NT2/D1 (cell line): ENCODE data around the gene CATSPER3.

Experiments used
- DNase-seq: peaks from one replicate; pipeline ENCODE4 v3.0.0-alpha.2; 2011; ENCODE audit warnings: low read depth, low spot score
- H3K27me3 ChIP-seq: 2 replicates; pipeline ENCODE4 v1.6.0; 2011; ENCODE audit warnings: mild to moderate bottlenecking; ENCODE audit not compliant: insufficient read length, insufficient read depth
- H3K36me3 ChIP-seq: 2 replicates; pipeline ENCODE4 v1.6.1; 2011; ENCODE audit warnings: mild to moderate bottlenecking, low read length, mixed read lengths; ENCODE audit not compliant: insufficient read depth, insufficient read length
- H3K4me1 ChIP-seq: 2 replicates; pipeline ENCODE4 v1.5.1; 2011; ENCODE audit not compliant: insufficient read depth, insufficient read length
- H3K4me3 ChIP-seq: 2 replicates; pipeline ENCODE4 v1.5.1; 2011; ENCODE audit warnings: low read depth; ENCODE audit not compliant: insufficient read length
- H3K9ac ChIP-seq: 2 replicates; pipeline ENCODE4 v1.6.0; 2011; ENCODE audit warnings: low read depth; ENCODE audit not compliant: insufficient read length
- H3K9me3 ChIP-seq: 2 replicates; pipeline ENCODE4 v1.5.1; 2011; ENCODE audit warnings: mild to moderate bottlenecking, low read length; ENCODE audit not compliant: insufficient read depth
- SUZ12 ChIP-seq: IDR thresholded peaks from 2 replicates; pipeline ENCODE4 v1.6.1; 2011; ENCODE audit not compliant: insufficient read length, insufficient read depth; ENCODE audit errors: extremely low read depth
- YY1 ChIP-seq: IDR thresholded peaks from 2 replicates; pipeline ENCODE4 v1.6.1; 2011; ENCODE audit not compliant: insufficient read length, insufficient read depth
- ZNF274 ChIP-seq: IDR thresholded peaks from 2 replicates; pipeline ENCODE4 v1.6.1; 2011; ENCODE audit warnings: mild to moderate bottlenecking, low read depth, low read length

CATSPER3 gene

DNA sequence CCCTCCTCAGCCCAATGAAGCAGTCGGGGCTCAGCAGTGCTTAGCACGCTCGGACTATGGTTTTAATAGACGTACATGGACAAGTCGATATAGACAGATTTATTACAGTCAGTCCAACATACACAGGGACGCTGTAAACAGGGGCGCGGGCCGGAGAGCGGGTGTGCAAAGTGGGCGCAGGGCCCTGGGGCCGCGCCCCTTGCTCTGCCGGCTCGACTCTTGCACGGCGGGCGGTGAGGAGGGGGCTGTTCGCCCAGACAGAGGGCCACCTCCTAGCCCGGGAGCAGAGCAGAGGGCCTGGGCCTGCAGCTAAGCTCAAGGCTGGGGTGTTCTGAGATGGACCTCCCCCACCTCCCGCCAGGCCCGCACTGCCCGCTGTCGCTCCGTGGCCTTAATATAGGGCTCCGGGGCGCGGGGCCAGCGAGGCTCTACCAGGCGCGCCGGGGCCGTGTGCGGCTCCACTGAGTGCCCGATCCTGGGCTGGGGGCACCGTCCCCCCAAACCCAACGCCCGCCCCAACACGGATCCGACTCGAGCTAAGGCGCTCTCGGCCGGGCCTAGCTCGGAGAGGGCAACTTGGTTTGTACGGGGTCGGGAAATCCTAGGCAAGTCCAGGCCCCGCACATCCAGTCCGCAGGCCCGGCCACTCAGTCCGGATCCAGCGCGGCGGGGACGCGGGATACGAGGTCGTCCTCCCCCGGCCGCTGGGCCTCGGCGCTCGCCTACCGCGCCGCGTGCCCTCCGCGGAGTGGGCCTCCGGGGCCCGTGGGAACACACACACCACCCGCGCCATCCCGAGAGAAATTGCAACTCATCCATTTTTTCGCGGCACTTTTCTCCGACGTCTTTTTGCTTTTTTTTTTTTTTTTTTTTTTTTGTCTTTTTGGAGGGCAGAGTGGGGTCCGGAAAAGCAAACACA, 60.2 kb downstream of the CATSPER3 start:
- Histone ChIP-seq H3K4me3 (no peak overlapping the region), H3K27me3 (peaks cover 71% of the 10 kb centered on the region), H3K36me3 (no peaks in the 10 kb centered on the region)

DNA sequence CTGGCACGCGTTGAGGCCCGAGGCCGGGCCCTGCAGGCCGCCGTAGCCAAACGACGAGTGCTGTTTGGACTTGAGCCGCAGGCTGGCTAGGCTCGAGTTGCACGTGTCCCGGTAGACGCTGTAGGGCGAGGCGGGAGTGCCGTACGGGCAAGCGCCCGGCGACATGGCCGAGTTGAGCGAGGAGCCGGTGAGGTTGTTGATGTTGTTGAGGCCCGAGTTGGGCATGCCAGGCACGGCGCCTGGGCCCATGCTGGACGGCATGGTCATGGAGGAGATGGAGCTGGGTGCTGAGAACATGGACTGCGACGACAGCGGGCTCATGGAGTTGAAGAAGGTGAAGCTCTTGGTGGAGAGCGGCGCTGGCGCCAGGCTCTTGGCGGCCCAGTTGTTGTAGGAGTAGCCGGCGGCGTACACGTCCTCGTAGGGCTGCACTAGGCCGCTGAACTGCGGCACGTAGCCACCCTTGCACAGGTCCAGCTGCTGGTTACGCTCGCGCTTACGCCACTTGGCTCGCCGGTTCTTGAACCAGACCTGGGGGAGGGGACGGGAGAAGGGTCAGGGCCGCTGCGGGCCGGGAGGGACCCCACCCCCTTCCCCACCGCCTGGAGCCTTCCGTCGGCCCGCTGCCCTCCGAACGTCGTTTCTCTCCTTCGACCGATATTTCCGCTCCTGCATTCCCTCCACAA, 61.2 kb downstream of the CATSPER3 start:
- Histone ChIP-seq H3K4me1 (peaks cover 4% of the 10 kb centered on the region), H3K9ac (no peak overlapping the region), H3K36me3 (no peaks in the 10 kb centered on the region), H3K27me3 (peaks cover 77% of the 10 kb centered on the region), H3K9me3 (no peaks in the 10 kb centered on the region), H3K4me3 (peak overlapping the region; percentile 18)
- DNase-seq: no peak
- TF ChIP-seq SUZ12 (peak; percentile 76), YY1 (no peak)

More for the DNA sequence above, 60.2 kb downstream of the CATSPER3 start:
- no peak for DNase-seq
- Histone ChIP-seq H3K9me3 (no peaks in the 10 kb centered on the region), H3K4me1 (peaks cover 4% of the 10 kb centered on the region), H3K9ac (no peak overlapping the region)
- peak; percentile 38 for TF ChIP-seq SUZ12
- TF ChIP-seq YY1: no peak

DNA sequence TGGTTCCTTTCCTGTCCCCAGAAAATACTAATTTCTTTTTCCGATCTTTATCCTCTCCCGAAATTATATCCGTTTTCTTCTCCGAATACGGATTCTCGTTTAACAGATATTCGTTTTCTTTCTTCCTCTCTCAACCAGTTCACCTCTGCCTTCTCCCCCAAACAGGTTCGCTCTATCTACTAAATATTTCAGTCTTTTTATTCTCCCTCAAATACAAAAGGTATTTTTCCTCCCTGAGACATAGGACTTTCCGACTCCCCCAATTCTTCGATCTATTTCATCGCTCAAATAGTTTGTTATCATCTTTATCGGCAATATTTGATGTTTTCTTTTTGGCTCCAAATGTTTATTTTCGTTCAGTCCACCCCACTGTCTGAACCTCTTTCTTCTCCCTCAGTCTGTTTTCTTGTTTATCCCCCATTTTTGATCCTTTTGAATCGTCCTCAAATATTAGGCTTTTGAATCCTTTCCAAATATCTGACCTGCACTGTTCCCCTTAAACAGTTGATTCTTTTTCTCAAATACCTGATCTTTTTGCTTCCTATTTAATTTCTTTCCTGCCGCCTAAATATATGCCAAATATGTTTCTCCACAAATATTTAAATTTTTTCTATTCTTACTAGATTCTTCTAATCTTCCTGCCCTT, 61.9 kb downstream of the CATSPER3 start:
- H3K9ac ChIP-seq: no peak overlapping the region
- no peak overlapping the region for H3K4me3 ChIP-seq
- H3K4me1 ChIP-seq: peaks cover 3% of the 10 kb centered on the region
- no peaks in the 10 kb centered on the region for H3K9me3 ChIP-seq
- TF ChIP-seq ZNF274: no peak
- no peak for TF ChIP-seq YY1
- TF ChIP-seq SUZ12: no peak
- DNase-seq: no peak
- no peaks in the 10 kb centered on the region for H3K36me3 ChIP-seq
- peaks cover 79% of the 10 kb centered on the region for H3K27me3 ChIP-seq

DNA sequence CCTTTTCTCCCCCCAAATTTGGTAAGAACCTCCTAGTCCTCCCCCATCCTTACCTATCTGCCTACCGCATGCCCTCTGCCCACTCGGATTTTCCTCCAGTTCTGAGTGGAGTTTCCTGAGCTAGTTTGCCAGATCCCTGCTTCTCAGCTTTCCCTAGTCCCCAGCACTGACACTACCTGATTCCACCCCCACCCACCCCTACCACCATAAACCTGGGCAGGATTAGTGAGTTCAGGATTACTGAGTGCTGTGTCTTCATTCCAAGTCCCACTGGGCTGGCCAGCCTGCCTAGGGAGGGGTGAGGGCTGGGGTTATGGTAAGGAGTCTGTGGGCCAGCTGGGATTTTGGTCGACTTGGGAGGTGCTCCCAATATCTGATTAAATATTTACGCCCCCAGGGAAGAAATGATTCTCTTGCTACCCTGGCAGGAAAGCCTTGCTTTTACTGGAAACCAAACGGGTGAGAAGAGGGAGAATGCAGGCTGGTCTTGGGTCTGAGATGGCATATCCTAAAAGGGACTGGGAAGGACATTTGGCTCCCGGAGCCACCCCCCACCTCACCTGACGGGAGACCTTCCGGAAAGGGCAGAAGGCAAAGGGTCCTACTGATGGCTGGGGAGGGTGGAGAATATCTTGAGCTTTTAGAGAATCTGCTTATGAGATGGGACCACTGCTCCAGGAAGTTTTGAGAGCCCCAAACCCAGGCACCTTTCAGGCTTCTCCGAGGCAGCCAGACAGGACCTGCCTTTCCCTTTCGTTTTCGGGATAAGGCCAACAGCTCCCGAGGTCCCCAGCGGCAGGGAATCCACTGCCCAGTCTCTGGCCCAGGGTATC, 62.6 kb downstream of the CATSPER3 start:
- DNase-seq: no peak
- TF ChIP-seq YY1: no peak
- TF ChIP-seq ZNF274: no peak
- peak; percentile 70 for TF ChIP-seq SUZ12
- Histone ChIP-seq H3K4me3 (peak overlapping the region; percentile 34), H3K9me3 (no peaks in the 10 kb centered on the region), H3K36me3 (no peaks in the 10 kb centered on the region), H3K9ac (peak overlapping the region; percentile 22), H3K4me1 (peaks cover 4% of the 10 kb centered on the region), H3K27me3 (peaks cover 86% of the 10 kb centered on the region)

GRCh38 chr5:135030956-135031812, 63.5 kb downstream of the CATSPER3 start:
- Histone ChIP-seq H3K4me1 (peaks cover 4% of the 10 kb centered on the region), H3K9me3 (no peaks in the 10 kb centered on the region), H3K9ac (peak overlapping the region; percentile 22), H3K27me3 (peaks cover 91% of the 10 kb centered on the region), H3K4me3 (peak overlapping the region; percentile 34), H3K36me3 (no peaks in the 10 kb centered on the region)
- no peak for TF ChIP-seq YY1
- no peak for TF ChIP-seq ZNF274
- TF ChIP-seq SUZ12: no peak
- DNase-seq: no peak
